Measurements from ENCODE around the gene VPS35.
A peak's percentile ranks its signal among the peaks of the same experiment; 100 is the strongest.

Gene VPS35

DNA sequence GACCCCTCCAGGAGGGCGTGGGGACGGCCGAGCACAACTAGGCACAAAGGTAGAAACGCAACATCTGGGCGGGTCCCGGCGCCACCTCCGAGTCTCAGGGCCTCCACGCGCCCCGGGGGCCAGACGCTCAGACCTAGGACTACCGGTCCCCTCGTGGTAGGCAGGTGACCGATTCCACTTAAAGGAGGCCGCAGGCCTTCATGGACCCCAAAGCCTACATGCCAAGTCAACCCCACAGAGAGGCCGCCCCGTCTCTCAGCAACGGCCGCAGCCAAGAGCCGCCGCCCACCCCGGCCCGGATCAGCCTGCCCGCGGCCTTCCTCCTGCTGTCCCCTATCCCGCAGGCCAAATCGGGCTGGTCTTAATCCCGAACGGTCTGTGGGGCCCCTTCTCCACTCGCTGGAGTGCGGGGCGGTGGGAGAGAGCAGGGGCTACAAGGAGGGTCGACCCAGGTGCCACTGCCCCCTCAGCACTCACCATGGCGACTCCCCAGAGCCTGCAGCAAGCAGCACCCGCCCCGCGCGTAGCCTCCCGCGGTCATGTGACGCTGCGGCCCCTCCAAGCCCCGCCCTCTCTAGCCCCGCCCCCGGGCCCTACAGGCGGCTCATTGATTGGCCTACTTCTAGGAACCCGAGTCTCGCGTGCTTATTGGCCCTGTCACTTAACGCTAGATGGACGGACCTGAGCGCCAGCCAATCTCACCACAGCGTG, at the start of gene VPS35:
Gene VPS35, minus strand, starts transcription at position 525 of the 711 bp plus-strand sequence. Its CDS starts 45 bp downstream, at position 480.
- peak; percentile 95 for DNase-seq

DNA sequence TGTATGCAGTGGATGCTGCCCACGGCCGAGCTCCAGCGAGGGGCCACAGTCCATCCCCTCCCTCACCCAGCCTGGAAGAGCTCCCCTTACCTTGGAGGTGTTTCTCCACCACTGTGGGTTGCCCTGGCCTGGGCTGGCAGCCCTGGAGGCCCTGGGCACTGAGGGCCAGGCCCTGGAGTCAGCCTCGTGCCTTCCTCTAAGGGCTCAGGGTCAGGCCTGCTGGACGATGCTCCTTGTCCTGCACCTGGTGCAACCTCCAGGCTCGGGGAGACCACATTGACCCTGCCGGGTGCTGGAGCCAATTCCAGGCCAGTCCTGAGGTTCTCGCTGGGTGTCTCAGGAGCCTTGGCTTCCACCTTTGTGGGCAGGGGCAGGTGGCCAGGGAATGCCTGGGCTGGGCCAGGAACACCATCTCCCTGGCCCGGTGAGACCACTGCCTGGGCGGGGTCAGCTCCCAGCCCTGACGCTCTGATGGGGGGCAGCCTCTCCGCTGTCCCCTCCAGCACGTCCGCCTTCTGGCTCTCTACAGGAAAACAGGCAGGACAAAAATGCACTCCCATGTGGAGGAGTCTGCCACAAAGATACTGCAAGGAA, 48.7 kb upstream of the VPS35 start:
- DNase-seq: no peak

DNA sequence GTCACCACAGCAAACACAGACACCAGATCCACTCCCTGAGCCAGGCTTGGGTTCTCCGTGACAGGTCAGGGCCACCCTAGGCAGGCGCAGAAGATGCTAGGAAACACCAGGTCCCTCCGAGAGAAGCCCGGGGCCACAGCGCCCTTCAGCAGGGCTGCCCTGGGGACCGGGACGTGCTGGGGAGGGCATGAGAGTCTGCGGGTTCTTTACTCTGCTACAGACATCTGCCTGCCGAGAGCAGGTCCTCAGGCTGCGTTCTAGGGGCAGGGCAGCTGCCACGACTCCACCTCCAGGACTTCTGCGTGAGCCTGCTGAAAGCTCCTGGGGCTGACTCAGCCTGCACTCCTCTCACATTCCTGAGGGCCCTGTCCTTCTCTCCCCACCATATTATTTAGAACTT, 47.7 kb upstream of the VPS35 start:
- DNase-seq: no peak

DNA sequence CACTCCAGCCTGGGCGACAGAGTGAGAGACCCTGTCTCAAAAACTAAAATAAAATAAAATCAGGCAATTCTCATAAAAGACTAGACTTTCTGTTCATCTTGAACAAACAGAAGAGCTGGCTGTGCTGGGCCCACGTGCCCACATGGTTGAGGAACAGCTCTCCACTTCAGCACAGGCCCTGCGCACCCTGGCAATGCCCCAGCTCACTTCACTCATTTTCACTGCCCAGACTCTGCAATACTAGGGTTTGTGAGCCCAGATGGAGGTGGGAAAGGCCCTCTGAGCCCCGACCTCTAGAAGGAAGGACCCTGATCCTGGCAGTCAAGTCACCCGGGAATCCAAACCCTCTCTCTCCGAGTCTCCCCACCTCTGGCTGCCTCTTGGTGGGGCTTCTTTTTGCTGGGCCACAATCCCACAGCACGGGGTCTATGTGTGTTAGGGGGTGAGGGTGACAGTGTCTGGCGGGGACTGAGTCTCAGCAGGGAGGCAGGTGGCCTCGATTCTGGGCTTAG, 44.4 kb upstream of the VPS35 start:
- no peak for DNase-seq

DNA sequence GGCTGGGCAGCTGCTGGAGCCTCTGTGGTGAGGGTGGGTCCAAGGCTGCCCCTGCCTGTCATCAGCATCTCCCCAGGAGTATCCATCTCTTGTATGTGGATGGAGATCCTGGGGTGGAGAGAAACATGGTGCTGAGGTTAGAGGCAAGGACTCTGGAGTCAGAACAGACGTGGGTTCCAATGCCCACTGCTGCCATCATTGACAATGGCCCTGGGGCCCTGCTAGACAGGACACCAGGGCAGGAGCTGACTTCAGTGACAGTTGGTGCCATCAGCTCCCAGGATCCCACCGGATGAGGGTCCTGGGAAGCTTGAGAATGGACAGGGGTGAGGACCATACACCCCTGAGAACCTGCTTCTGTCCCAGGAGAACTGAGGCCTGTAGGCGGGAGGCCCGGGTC, 43.6 kb upstream of the VPS35 start:
- no peak for DNase-seq

DNA sequence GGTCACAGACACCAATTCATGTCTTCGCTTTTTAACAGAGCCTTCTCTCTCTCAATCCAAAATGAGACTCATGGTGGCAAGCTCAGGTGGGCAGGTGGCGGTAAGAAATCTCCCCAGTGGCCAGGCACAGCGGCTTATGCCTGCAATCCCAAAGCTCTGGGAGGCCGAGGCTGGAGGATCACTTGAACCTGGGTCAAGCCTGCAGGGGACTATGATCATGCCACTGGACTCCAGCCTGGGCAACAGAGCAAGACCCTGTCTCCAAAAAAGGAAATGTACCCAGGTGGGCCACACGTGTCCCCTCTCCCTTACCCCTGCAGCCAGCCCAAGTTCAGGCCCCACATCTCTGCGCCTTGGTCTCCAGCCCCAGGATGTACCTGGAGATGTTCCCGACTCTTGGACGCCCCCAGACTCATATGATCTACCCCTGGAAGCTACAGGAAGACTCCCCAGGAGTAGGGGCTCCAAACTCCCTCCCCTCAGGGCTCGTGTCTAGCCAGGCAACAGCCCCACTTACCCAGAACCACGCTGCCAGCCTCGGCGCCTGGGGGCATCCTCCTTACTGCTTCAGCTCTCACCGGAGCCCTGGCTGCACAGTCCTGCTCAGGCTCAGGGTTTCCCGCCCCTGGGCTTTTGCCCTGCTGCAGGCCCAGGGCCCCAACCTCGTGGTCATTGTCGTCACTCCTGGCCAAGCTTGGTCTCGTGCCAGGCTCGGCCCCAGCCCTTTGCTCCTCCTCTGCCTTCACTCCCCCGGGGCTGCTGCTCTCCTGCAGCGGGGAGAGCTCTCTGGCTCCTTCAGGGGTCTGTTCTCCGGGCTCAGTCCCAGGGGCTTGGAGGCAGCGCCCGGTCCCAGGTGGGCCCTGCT, 42.9 kb upstream of the VPS35 start:
- DNase-seq: no peak

DNA sequence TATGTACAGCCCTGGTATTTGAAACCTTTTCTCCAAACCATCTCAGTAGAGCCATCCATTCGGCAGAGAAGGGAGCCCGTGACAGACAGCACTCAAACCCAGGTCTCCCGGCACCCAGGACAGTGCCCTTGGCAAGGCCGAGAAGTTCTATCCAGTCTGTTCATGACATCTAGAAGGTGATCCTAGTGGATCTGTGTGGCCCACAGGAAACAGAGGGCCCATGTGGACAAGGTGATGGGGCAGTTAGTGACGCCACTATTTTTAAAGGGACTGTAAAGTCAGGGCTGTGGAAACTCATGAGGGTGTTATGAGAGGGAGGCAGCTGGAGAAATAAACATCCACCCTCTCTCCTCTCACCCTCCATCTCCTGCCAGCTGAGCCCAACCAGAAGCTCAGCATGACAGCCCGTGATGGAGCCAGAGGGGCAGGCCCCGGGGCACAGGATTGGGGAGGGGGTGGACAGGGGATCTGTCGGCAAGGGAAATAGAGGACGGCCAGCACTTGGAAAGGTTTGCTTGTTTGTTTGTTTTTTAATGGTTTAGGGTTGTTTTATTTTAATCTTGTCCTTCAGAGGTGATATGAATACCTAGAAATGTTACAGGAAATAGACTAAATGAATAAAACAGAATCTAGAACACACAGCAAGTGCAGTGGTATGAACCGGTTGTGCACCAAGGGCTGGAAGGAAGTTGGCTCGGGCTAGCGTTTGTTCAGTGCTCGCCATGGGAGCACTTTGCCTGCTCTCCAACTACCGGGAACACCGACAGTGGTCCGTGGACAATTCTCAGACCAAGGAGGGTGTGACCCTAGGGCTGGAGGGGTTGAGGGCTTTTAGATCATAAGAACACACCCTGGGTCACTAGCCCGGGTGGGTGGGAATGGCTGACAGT, 42.1 kb upstream of the VPS35 start:
- no peak for DNase-seq

DNA sequence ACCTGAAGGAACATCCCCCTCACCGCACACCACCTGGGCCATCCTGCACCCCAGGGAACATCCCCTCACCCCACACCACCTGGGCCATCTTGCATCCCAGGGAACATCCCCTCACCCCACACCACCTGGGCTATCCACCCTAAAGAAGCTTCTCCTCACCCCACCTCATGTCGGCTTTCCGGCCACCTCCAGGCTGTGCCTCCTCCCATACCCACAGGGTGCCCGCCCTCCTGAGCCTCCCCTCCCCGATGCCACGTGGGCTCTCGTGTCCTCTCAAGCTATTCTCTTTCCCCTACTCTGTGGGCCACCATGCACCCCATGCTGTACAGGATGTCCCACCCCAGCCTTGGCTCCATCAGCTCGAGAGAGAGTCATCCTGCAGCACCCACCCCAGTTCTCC, 41.1 kb upstream of the VPS35 start:
- DNase-seq: no peak

DNA sequence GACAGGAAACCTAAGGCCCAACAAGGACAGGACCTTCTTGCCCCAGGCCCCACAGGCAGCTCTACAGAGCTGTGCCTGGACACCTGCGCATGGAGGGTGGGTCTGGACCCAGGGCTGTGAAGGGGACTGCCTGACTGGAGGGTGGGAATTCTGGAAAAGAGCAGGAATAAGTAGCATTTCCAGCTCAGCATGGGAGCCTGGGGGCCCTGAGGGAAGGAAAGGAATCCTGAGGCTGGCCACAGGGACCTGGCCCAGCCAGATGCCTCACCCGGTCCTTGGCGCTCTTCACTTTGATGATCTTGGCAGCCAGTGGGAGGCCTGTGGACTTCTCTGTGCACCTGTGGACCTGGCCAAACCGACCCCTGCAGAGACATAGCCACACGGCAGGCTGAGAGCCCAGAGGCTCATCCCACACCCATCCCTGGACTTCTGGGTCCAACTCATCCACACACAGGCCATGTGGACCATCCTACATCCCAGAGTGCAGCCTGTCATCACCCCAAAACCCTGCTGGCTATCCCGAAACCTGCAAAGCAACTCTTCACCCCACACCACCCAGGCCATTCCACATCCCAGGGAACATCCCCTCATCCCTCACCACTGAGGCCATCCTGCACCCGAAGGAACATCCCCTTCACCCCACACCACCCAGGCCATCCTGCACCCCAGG, 40.5 kb upstream of the VPS35 start:
- no peak for DNase-seq

DNA sequence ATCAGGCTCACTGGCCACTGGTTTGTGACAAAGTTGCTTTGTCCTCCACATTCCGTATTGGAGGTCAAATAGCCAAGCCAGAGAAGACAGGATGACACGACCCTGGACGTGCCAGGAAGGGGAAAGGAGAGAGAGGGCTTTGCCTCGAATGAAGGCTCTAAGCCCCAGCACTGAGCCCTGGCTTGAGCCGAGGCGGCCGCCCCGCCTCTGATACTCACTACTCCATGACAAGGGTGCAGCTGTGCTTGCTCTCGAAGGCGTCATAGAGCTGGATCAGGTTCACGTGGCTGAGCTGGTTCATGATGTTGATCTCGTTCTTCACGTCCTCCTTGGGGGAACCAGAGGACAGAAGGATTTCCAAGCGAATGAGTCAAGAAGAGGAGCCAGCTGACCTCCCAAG, 39.8 kb upstream of the VPS35 start:
- DNase-seq: no peak

DNA sequence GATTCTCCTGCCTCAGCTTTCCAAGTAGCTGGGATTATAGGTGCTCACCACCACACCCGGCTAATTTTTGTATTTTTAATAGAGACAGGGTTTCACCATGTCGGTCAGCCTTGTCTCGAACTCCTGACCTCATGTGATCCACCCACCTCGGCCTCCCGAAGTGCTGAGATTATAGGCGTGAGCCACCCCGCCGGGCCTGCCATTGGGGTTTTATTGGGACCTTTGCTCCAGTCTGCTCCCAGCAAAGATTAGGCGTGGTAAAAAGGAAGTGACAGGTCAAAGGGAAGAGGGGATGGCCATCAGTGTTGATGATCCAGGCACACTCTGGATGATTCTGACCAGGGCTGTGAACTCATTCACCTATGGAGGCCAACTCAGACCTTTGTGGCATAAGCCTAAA, 38.7 kb upstream of the VPS35 start:
- no peak for DNase-seq

DNA sequence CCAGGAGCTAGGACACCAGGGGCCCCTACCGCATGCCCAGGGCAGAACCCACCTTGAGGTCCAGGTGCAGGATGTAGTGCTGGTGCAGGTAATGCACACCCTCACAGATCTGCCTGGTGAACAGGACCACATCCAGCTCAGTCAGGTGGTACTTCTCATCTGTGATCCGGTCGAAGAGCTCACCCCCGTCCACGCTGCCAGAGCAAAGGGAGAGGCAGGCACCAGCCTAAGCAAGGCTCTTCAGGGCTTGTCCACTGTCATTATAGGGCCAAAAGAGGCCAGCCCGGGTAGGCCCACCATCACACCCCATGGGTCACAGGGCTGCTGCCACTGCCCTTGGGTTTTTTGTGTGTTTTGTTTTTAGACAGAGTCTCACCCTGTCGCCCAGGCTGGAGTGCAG, 38.2 kb upstream of the VPS35 start:
- DNase-seq: no peak

DNA sequence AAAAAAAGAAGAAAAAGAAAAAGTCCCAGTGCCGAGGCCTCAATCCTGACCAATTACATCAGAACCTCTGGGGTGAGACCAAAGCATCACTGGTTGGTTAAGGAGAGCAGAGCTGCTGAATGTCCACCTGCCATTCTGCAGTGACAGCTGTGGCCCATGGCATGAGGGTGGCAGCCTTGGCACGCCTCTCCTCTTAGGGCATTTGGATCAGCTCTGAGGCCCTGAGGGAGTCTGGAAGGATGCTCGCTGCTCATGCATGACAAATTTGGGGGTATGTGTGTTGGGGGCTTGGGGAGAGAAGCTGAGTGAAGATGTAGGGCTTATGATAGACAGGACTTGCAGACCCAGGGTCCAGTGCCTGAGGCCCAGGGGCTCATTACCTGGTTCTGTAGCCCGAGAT, 32.9 kb upstream of the VPS35 start:
- DNase-seq: no peak

DNA sequence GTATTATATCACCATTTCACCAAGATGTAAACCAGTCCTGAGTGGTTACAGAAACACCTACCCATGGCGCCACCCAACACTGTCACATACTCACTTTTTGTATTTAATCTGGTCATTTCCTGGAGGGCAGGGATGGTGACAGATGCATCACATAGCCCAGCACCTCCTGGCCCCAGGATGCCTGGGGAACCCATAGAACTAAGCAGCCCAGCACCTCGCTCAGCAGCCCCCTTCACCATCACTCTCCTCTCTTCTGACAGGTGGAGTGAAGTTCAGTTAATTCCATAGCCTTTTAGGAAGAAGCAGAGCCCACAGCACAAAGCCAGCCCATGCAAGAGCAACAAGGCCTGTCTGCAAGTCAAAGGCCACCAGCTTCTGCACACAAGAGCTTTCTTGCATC, 31.6 kb upstream of the VPS35 start:
- no peak for DNase-seq

DNA sequence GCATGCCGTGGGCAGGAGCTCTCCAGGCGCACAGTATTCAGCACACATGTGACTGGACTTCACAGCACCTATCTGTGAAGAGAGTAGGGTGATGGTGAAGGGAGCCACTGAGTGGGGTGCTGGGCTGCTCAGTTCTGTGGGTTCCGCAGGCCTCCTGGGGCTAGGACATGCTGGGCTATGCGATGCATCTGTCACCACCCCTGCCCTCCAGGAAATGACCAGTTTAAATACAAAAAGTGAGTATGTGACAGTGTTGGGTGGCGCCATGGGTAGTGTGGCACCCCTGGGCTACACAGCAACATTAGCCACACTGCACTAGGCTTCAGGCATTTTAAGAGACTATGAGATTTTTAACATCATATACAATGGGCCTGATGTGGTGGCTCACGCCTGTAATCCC, 30.6 kb upstream of the VPS35 start:
- DNase-seq: no peak

DNA sequence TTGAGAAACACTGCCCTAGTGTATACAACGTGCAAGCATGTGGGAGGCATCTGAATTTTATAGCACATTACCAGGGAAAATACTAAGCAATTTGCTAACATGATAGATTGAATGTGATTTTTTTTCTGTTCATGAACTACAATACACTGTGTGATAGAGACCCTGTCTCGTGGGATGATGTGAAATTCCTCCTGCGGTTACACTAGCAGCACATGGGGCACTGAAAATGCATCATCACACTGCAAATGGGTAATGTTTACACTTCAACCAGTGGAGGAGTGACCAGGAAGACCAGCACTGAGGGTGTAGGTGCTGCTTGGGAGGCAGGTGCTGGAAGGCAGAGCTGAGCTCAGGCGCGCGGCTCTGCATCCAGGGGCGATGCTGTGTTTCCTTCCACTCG, 29.2 kb upstream of the VPS35 start:
- no peak for DNase-seq

DNA sequence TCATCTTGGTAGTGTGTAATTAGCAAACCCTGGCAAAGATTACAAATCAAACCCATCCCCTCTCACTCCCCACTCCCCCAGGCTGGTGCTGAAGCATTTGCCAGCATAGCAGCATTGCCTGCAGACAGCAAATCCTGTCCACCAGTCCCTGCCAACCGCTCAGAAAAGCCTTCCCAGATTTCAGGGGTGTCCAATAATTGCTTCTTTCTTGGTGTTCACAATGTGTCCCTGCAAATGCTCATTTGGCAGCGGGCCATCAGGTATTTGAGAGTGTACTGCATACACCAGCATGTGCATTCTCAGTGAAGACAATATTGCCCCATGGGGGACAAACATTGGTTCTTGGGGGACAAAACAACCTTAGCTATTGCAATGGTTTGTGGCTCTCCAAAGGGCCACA, 28.7 kb upstream of the VPS35 start:
- no peak for DNase-seq

DNA sequence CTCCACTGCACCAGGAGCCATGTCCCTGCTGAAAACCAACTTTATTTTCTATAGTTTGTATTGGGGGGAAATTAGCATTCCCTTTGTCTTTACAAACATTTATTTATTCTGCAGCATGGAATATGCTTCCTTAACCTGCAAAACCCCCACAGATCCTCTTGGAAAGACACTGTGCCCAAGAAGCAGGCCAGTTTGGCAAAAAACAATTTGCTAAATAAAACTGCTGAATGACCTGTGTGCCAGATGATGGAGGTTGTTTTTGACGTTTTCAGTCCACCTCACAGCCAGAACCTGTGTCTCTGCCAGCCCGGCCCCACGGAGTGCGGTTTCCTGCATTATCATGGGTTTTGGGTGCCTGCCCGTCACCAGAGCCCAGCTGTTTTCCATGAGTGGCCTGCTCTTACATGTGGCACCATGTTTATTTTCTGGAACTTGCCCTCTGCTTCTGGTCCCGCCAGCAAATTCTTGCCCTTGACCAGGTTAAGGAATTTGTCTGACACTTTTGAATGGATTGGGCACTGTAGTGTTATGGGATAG, 26.9 kb upstream of the VPS35 start:
- no peak for DNase-seq

DNA sequence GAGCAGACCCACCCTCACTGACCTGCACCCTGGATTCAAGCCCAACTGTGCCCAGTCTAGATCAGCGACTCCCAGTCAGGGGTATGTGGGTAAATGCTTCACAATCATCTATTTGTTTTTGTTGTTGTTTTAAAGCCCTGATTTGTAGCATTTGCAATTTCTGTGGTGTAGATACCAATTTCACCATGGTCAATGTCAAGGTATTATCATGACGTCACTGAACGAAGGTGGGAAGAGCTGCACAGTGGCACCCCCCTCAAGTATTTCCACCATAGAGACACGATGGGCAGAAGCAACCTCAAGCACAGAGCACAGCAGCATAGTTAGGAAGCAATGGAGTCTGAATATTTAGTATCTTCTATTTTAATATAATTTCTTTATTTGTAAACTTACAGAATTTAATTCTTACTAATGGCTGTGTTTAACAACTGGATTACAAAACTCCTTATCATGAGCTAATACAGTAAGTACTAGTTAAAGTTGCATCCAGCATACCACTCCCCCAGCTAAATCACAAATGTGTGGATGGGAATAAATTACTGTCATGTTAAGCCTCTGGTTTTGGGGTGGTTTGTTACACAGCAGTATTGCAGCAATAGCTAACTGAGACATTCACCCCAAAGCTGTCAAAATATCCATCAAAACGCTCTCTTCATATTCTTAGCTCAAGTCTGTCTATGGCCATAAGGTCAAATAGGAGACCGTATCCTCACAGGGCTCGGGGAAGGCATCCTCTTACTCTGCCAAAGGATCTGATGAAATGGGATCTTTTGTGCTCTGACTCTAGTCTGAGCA, 26.0 kb upstream of the VPS35 start:
- DNase-seq: no peak

DNA sequence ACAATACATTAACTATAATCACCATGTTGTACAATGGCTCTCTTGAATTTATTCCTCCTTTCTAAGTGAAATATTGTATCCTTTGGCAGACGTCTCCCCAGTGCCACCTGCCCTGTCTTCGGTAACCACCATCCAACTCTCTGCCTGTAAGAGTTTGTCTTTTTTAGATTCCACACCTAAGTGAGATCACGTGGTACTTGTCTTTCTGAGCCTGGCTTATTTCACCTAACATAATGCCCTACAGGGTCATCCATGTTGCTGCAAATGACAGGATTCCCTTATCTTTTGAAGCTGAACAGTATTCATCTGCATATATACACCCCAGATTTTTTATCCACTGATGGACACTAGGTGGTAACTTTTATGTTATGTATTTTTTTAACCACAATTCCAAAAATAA, 24.7 kb upstream of the VPS35 start:
- no peak for DNase-seq

DNA sequence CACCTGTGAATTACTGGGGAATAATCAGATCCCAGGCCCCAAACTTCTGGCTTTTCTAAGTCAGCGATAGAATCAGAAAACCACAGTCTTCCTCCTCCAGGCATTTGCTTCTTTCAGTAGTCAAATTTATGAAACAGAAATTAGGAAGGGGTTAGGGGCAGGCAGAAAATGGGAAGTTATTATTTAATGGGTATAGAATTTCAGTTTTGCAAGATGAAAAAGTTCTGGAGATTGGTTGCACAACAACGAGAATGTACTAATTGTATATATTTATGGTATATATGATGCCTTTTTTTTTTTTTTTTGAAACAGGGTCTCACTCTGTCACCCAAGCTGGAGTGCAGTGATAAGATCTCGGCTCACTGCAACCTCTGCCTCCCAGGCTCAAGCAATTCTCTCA, 23.9 kb upstream of the VPS35 start:
- DNase-seq: no peak

All from NCI-H510A (cell line).